Adrenal gland (tissue), 5 donors: ENCODE results near the gene EIF3J.
"Not testable (repeated sequence)": the region's sequence is repeated elsewhere in the genome, so short reads cannot be mapped to it uniquely, and the experiment has no call there.

Experiments
- POLR2A ChIP-seq, 2 donors: fragments of 450-650 bp; IDR thresholded peaks; one replicate each; pipeline ENCODE4 v1.6.1; 2017; ENCODE audit warnings: antibody characterized with exemption in 2 of 2, mild to moderate bottlenecking in 2 of 2, moderate library complexity in 1 of 2
- TF ChIP-seq, protein P1 (sequence below), 6 experiments: fragments of 450-650 bp in 4 of 6; fragments of 200-600 bp in 2 of 6; sonication (generic) in 1 of 6; IDR thresholded peaks; 1 replicate in 5 of 6; 2 replicates in 1 of 6; pipeline versions ENCODE4 v1.5.1 to v1.8.0; 2016 to 2021; ENCODE audit warnings: antibody characterized with exemption in 6 of 6, mild to moderate bottlenecking in 2 of 6, moderate library complexity in 1 of 6
- donor health status: DM: no; HTN: no; CAD: no.

DNA sequence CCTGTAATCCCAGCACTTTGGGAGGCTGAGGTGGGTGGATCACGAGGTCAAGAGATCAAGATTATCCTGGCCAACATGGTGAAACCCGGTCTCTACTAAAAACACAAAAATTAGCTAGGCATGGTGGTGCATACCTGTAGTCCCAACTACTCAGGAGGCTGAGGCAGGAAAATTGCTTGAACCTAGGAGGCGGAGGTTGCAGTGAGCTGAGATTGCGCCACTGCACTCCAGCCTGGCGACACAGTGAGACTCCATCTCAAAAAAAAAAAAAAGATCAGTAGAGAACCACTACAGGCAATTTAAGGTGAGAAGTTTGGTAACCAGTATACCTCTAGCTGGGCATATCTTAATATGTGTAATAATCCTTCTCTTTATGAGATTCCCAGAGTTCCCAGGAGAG is 7.8 kb downstream of the EIF3J start:
- TF ChIP-seq, protein P1, sequence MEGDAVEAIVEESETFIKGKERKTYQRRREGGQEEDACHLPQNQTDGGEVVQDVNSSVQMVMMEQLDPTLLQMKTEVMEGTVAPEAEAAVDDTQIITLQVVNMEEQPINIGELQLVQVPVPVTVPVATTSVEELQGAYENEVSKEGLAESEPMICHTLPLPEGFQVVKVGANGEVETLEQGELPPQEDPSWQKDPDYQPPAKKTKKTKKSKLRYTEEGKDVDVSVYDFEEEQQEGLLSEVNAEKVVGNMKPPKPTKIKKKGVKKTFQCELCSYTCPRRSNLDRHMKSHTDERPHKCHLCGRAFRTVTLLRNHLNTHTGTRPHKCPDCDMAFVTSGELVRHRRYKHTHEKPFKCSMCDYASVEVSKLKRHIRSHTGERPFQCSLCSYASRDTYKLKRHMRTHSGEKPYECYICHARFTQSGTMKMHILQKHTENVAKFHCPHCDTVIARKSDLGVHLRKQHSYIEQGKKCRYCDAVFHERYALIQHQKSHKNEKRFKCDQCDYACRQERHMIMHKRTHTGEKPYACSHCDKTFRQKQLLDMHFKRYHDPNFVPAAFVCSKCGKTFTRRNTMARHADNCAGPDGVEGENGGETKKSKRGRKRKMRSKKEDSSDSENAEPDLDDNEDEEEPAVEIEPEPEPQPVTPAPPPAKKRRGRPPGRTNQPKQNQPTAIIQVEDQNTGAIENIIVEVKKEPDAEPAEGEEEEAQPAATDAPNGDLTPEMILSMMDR (IDR thresholded peaks at IDR 0.05) = not testable (repeated sequence)
- not testable (repeated sequence) for TF ChIP-seq POLR2A (IDR thresholded peaks at IDR 0.05)
